GM12892 (cell line): Measurements from ENCODE around the gene RIN2.

Experiments
- POLR2A ChIP-seq: IDR thresholded peaks from 2 replicates; pipeline ENCODE4 v1.6.1; 2011; ENCODE audit warnings: low read depth, low read length, control low read depth
- POLR2AphosphoS5 ChIP-seq: IDR thresholded peaks from 2 replicates; pipeline ENCODE4 v1.6.1; 2011; ENCODE audit warnings: low read depth, low read length, control low read depth
- TAF1 ChIP-seq: IDR thresholded peaks from 2 replicates; pipeline ENCODE4 v1.6.1; 2011; ENCODE audit warnings: low read depth, mild to moderate bottlenecking, control low read depth, low read length, borderline replicate concordance

GRCh38 chr20:19725373-19725772, 32.7 kb upstream of the RIN2 start:
- no peak for TF ChIP-seq POLR2A
- no peak for TF ChIP-seq TAF1
- no peak for TF ChIP-seq POLR2AphosphoS5
